ENCODE measurements around the gene IRF8.

- TF ChIP-seq CTCF (IDR thresholded peaks at IDR 0.05) (no peak), POLR2AphosphoS5 (IDR thresholded peaks at IDR 0.05) (no peak)
These were observed 46.4 kb downstream of the IRF8 start for GRCh38 chr16:85945424-85945751.
